Measurements from ENCODE around the gene SCCPDH.

Gene SCCPDH

GRCh38 chr1:246794048-246794827 lies 70.0 kb downstream of the SCCPDH start:
- no peak for TF ChIP-seq CTCF (IDR thresholded peaks at IDR 0.05; ENCODE audit: poor library complexity, severe bottlenecking)
- ATAC-seq (ENCODE audit: low read depth) (no peak), DNase-seq (ENCODE audit: low spot score) (no peak)
- H3K27ac ChIP-seq (ENCODE audit: poor library complexity, severe bottlenecking), result no peak overlapping the region
- H3K4me1 ChIP-seq (ENCODE audit: insufficient read depth, poor library complexity, severe bottlenecking), result peaks cover 7% of the 10 kb centered on the region
- no peaks in the 10 kb centered on the region for H3K9me3 ChIP-seq (ENCODE audit: severe bottlenecking)
- H3K36me3 ChIP-seq (ENCODE audit: low read depth), result no peaks in the 10 kb centered on the region
- no peak overlapping the region for H3K4me3 ChIP-seq (ENCODE audit: severe bottlenecking)
- no peaks in the 10 kb centered on the region for H3K27me3 ChIP-seq (ENCODE audit: insufficient read depth, poor library complexity, severe bottlenecking)

- DNase-seq (ENCODE audit: low spot score) (no peak), ATAC-seq (ENCODE audit: low read depth) (peak; percentile 80)
These were observed 70.8 kb downstream of the SCCPDH start for GRCh38 chr1:246794828-246795671.

GRCh38 chr1:246795906-246796694 lies 71.9 kb downstream of the SCCPDH start:
- TF ChIP-seq CTCF (IDR thresholded peaks at IDR 0.05; ENCODE audit: poor library complexity, severe bottlenecking), result no peak
- ATAC-seq (ENCODE audit: low read depth) (no peak), DNase-seq (ENCODE audit: low spot score) (no peak)
- H3K27ac ChIP-seq (ENCODE audit: poor library complexity, severe bottlenecking), result no peak overlapping the region
- H3K9me3 ChIP-seq (ENCODE audit: severe bottlenecking), result no peaks in the 10 kb centered on the region
- H3K36me3 ChIP-seq (ENCODE audit: low read depth), result no peaks in the 10 kb centered on the region
- H3K4me1 ChIP-seq (ENCODE audit: insufficient read depth, poor library complexity, severe bottlenecking), result peaks cover 7% of the 10 kb centered on the region
- H3K4me3 ChIP-seq (ENCODE audit: severe bottlenecking), result no peak overlapping the region
- H3K27me3 ChIP-seq (ENCODE audit: insufficient read depth, poor library complexity, severe bottlenecking), result no peaks in the 10 kb centered on the region

More at GRCh38 chr1:246794828-246795671, 70.8 kb downstream of the SCCPDH start:
- no peak for TF ChIP-seq CTCF (IDR thresholded peaks at IDR 0.05; ENCODE audit: poor library complexity, severe bottlenecking)
- Histone ChIP-seq H3K4me3 (ENCODE audit: severe bottlenecking) (no peak overlapping the region), H3K27me3 (ENCODE audit: insufficient read depth, poor library complexity, severe bottlenecking) (no peaks in the 10 kb centered on the region), H3K27ac (ENCODE audit: poor library complexity, severe bottlenecking) (no peak overlapping the region), H3K9me3 (ENCODE audit: severe bottlenecking) (no peaks in the 10 kb centered on the region), H3K36me3 (ENCODE audit: low read depth) (no peaks in the 10 kb centered on the region), H3K4me1 (ENCODE audit: insufficient read depth, poor library complexity, severe bottlenecking) (peaks cover 7% of the 10 kb centered on the region)

- no peak for TF ChIP-seq CTCF (IDR thresholded peaks at IDR 0.05; ENCODE audit: poor library complexity, severe bottlenecking)
These were observed 72.9 kb downstream of the SCCPDH start for GRCh38 chr1:246797157-246797556.

More at GRCh38 chr1:246797157-246797556, 72.9 kb downstream of the SCCPDH start:
- peaks cover 7% of the 10 kb centered on the region for H3K4me1 ChIP-seq (ENCODE audit: insufficient read depth, poor library complexity, severe bottlenecking)
- no peak overlapping the region for H3K4me3 ChIP-seq (ENCODE audit: severe bottlenecking)
- no peak overlapping the region for H3K27ac ChIP-seq (ENCODE audit: poor library complexity, severe bottlenecking)
- DNase-seq (ENCODE audit: low spot score) (no peak), ATAC-seq (ENCODE audit: low read depth) (no peak)
- H3K27me3 ChIP-seq (ENCODE audit: insufficient read depth, poor library complexity, severe bottlenecking), result no peaks in the 10 kb centered on the region
- no peaks in the 10 kb centered on the region for H3K9me3 ChIP-seq (ENCODE audit: severe bottlenecking)
- H3K36me3 ChIP-seq (ENCODE audit: low read depth), result no peaks in the 10 kb centered on the region

Data from RWPE2 (cell line).